B cell (primary cell): ENCODE results near the gene MFN2. TPM values are rescaled to one million over a fixed set of nuclear protein-coding genes. Genes with fewer than 3 reads are reported as not detected.

Experiments
- ATAC-seq: fragments of 200-7000 bp; cut with Tn5 transposase; one replicate; pipeline ENCODE4 v1.10.0; 2021; ENCODE audit warnings: low read depth, mild to moderate bottlenecking, moderate number of reproducible peaks, moderate library complexity
- CTCF ChIA-PET: fragments of 350-600 bp; sonication (Branson Sonifier 250); formaldehyde crosslinking; loops from one replicate; lab custom pipeline; 2021; ENCODE audit warnings: antibody characterized with exemption, inconsistent platforms; lab: Charles Lee
- POLR2A ChIA-PET: fragments of 350-600 bp; sonication (Branson Sonifier 250); formaldehyde crosslinking; loops from one replicate; lab custom pipeline; 2021; ENCODE audit warnings: antibody characterized with exemption; lab: Charles Lee
- DNase-seq: peaks from one replicate; pipeline ENCODE4 v3.0.0; 2013
- H2AFZ ChIP-seq: 2 replicates; pipeline ENCODE4 v1.6.1; 2012; ENCODE audit warnings: mild to moderate bottlenecking, low read depth, low read length; ENCODE audit not compliant: insufficient read depth, poor library complexity, severe bottlenecking
- H3K27ac ChIP-seq, 2 donors: 1 replicate in 1 of 2; 2 replicates in 1 of 2; pipeline ENCODE4 v1.5.1; 2012 to 2013; ENCODE audit warnings: low read length in 2 of 2, mild to moderate bottlenecking in 2 of 2, moderate library complexity in 1 of 2
- H3K27me3 ChIP-seq, 4 experiments: fragments of 200-600 bp in 1 of 4; sonication (generic) in 1 of 4; replicated peaks in 1 of 4; 1 replicate in 2 of 4; 2 replicates in 2 of 4; pipeline versions ENCODE4 v1.6.1 to v1.7.0; 2013 to 2016; ENCODE audit warnings: low read length in 3 of 4, mild to moderate bottlenecking in 2 of 4, mixed read lengths in 1 of 4, moderate library complexity in 1 of 4; ENCODE audit not compliant: insufficient read depth in 4 of 4, control insufficient read depth in 3 of 4; ENCODE audit errors: control extremely low read depth in 1 of 4
- H3K36me3 ChIP-seq, 2 experiments: replicated peaks in 1 of 2; 1 replicate in 1 of 2; 2 replicates in 1 of 2; pipeline versions ENCODE4 v1.6.1 to v1.7.1; 2013; ENCODE audit warnings: low read length in 1 of 2; ENCODE audit not compliant: insufficient read depth in 2 of 2, control insufficient read depth in 1 of 2; ENCODE audit errors: control extremely low read depth in 1 of 2, extremely low read depth in 1 of 2
- H3K4me1 ChIP-seq, 2 donors: fragments of 200-600 bp in 1 of 2; sonication (generic) in 1 of 2; 1 replicate in 1 of 2; 2 replicates in 1 of 2; pipeline versions ENCODE4 v1.5.1 to v1.6.1; 2013 to 2017; ENCODE audit warnings: low read length in 2 of 2; ENCODE audit not compliant: control insufficient read depth in 2 of 2, insufficient read depth in 2 of 2
- H3K4me2 ChIP-seq: replicated peaks from 2 replicates; pipeline ENCODE3; 2012; ENCODE audit warnings: mild to moderate bottlenecking, low read depth, low read length; ENCODE audit not compliant: poor library complexity, severe bottlenecking
- H3K4me3 ChIP-seq, 5 experiments: fragments of 200-600 bp in 1 of 5; sonication (generic) in 1 of 5; 1 replicate in 3 of 5; 2 replicates in 2 of 5; pipeline versions ENCODE4 v1.5.1 to v1.7.0; 2011 to 2016; ENCODE audit warnings: low read length in 4 of 5, mild to moderate bottlenecking in 4 of 5, low read depth in 2 of 5, control low read depth in 1 of 5, moderate library complexity in 1 of 5; ENCODE audit not compliant: insufficient read depth in 1 of 5; ENCODE audit errors: control extremely low read depth in 1 of 5, extremely low read depth in 1 of 5
- H3K79me2 ChIP-seq: fragments of 200-600 bp; sonication (generic); one replicate; pipeline ENCODE4 v1.6.0; 2016; ENCODE audit warnings: low read length; ENCODE audit not compliant: control insufficient read depth, insufficient read depth
- H3K9ac ChIP-seq: fragments of 200-600 bp; sonication (generic); 2 replicates; pipeline ENCODE4 v1.6.1; 2017; ENCODE audit warnings: mild to moderate bottlenecking, low read length, moderate library complexity
- H3K9me3 ChIP-seq, 3 donors: one replicate each; pipeline versions ENCODE4 v1.6.1 to v1.7.1; 2013; ENCODE audit warnings: low read length in 2 of 3; ENCODE audit not compliant: control insufficient read depth in 2 of 3, insufficient read depth in 1 of 3; ENCODE audit errors: control extremely low read depth in 1 of 3
- H4K20me1 ChIP-seq: 2 replicates; pipeline ENCODE4 v1.6.0; 2012; ENCODE audit warnings: mild to moderate bottlenecking, low read length; ENCODE audit not compliant: insufficient read depth, control insufficient read depth, poor library complexity, severe bottlenecking
- H3K27ac Mint-ChIP-seq: one replicate; pipeline ENCODE4 v1.8.0; 2021; ENCODE audit warnings: mixed read lengths
- H3K27me3 Mint-ChIP-seq: one replicate; pipeline ENCODE4 v1.8.0; 2021; ENCODE audit warnings: mixed read lengths
- H3K4me1 Mint-ChIP-seq: one replicate; pipeline ENCODE4 v1.8.0; 2021; ENCODE audit warnings: mixed read lengths
- H3K4me3 Mint-ChIP-seq: one replicate; pipeline ENCODE4 v1.8.0; 2021; ENCODE audit warnings: mixed read lengths
- H3K9me3 Mint-ChIP-seq: one replicate; pipeline ENCODE4 v1.8.0; 2022; ENCODE audit warnings: mixed read lengths; ENCODE audit not compliant: insufficient read depth
- CTCF ChIP-seq: fragments of 200-600 bp; IDR thresholded peaks from one replicate; pipeline ENCODE4 v1.8.0; 2022; ENCODE audit warnings: antibody characterized with exemption, mild to moderate bottlenecking
- EZH2 ChIP-seq: IDR thresholded peaks from 2 replicates; pipeline ENCODE4 v1.6.1; 2012; ENCODE audit warnings: borderline replicate concordance, low read depth, mild to moderate bottlenecking, moderate library complexity, low read length; ENCODE audit not compliant: insufficient read depth, poor library complexity, severe bottlenecking
- WGBS: methylation state at CpG from one replicate; pipeline ENCODE4 v1.1.5; 2013; ENCODE audit warnings: missing lambda C conversion rate; ENCODE audit not compliant: insufficient coverage; 5-methylcytosine and 5-hydroxymethylcytosine counted together
- intact Hi-C: fragments of 100-400 bp; cut with micrococcal nuclease; formaldehyde crosslinking; loops from one replicate; pipeline ENCODE4 v1.10.0; 2022
- polyA plus RNA-seq: library from polyadenylated mRNA; depleted of rRNA; stranded (reverse); fragments of >200 nt; gene quantifications from 2 replicates; pipeline ENCODE4 v1.2.3, GENCODE V29; 2012
- total RNA-seq, 2 donors: library from RNA; stranded (reverse); fragments of 120-200 nt in 1 of 2; gene quantifications; 1 replicate in 1 of 2; 2 replicates in 1 of 2; pipeline versions ENCODE4 v1.2.3 to v1.2.4, GENCODE V29; 2013 to 2022

Gene MFN2
- total and polyA plus RNA-seq, 2 donors (not counting 1 experiment from before 2014, with no cell fraction given), result 24.0 to 50.0 TPM

GRCh38 chr1:12059722-12060464, 79.6 kb downstream of the MFN2 start:
- H3K27me3 ChIP-seq, result peaks cover 0 to 29% (median 22%) of the 10 kb centered on the region in 4 experiments
- peak; percentile 61 for ATAC-seq
- H2AFZ ChIP-seq, result no peak overlapping the region
- H3K4me1 Mint-ChIP-seq, result peaks cover 24% of the 10 kb centered on the region
- 32% methylated on average over 7 of the region's 7 CpGs for WGBS
- H4K20me1 ChIP-seq, result no peaks in the 10 kb centered on the region
- H3K9me3 Mint-ChIP-seq, result no peaks in the 10 kb centered on the region
- H3K4me3 Mint-ChIP-seq, result no peak overlapping the region
- CTCF ChIA-PET, result interaction anchor here (1.7 to 2.2 kb wide), 2 partner anchors 19 to 65 kb away, joined by 3 to 8 read pairs; no protein-coding TSS in a partner anchor
- H3K4me2 ChIP-seq, result no peak overlapping the region
- H3K27ac Mint-ChIP-seq, result peak overlapping the region; percentile 75
- TF ChIP-seq CTCF (no peak), EZH2 (no peak)
- H3K4me3 ChIP-seq, result no peak overlapping the region
- H3K9me3 ChIP-seq, result peaks cover 0 to 15% (median 0%) of the 10 kb centered on the region in 3 donors
- H3K9ac ChIP-seq, result no peak overlapping the region
- no peak for DNase-seq
- POLR2A ChIA-PET, result interaction anchor here (1.1 kb wide), 1 partner anchor 20 kb away, joined by 3 read pairs; no protein-coding TSS in a partner anchor
- intact Hi-C loops, result no loop called here
- no peaks in the 10 kb centered on the region for H3K79me2 ChIP-seq
- H3K36me3 ChIP-seq, result no peaks in the 10 kb centered on the region
- no peak overlapping the region for H3K27ac ChIP-seq
- H3K27me3 Mint-ChIP-seq, result peaks cover 31% of the 10 kb centered on the region
- H3K4me1 ChIP-seq, result peaks cover 22 to 24% of the 10 kb centered on the region in 2 donors

- H3K27me3 Mint-ChIP-seq, result peaks cover 32% of the 10 kb centered on the region
- H3K27ac ChIP-seq, result no peak overlapping the region
- H3K9ac ChIP-seq, result no peak overlapping the region
- no peaks in the 10 kb centered on the region for H3K79me2 ChIP-seq
- H3K9me3 ChIP-seq, result peaks cover 0 to 15% (median 0%) of the 10 kb centered on the region in 3 donors
- no peak overlapping the region for H3K27ac Mint-ChIP-seq
- ATAC-seq (no peak), DNase-seq (no peak)
- no peak overlapping the region for H3K4me3 ChIP-seq
- intact Hi-C loops, result no loop called here
- H4K20me1 ChIP-seq, result no peaks in the 10 kb centered on the region
- H3K4me3 Mint-ChIP-seq, result no peak overlapping the region
- no peak overlapping the region for H2AFZ ChIP-seq
- H3K4me1 ChIP-seq, result peaks cover 22 to 24% of the 10 kb centered on the region in 2 donors
- no peak for TF ChIP-seq CTCF
- TF ChIP-seq EZH2, result no peak
- no peaks in the 10 kb centered on the region for H3K36me3 ChIP-seq
- POLR2A ChIA-PET, result no interaction called here
- no peaks in the 10 kb centered on the region for H3K9me3 Mint-ChIP-seq
- peaks cover 24% of the 10 kb centered on the region for H3K4me1 Mint-ChIP-seq
- no peak overlapping the region for H3K4me2 ChIP-seq
- CTCF ChIA-PET, result interaction anchor here (1.7 kb wide), 1 partner anchor 64 kb away, joined by 3 read pairs; no protein-coding TSS in a partner anchor
- H3K27me3 ChIP-seq, result peaks cover 0 to 29% (median 22%) of the 10 kb centered on the region in 4 experiments
- no CpG with 5 or more reads among the region's 3 CpGs for WGBS
Measured at GRCh38 chr1:12060500-12060899, 80.3 kb downstream of the MFN2 start.
